PC-9 (cell line): ENCODE measurements around the gene GAL.

ENCODE experiments used
- EZH2 ChIP-seq: fragments of 200-600 bp; sonication (generic); IDR thresholded peaks from 2 replicates; pipeline ENCODE4 v1.8.0; 2017; ENCODE audit warnings: antibody characterized with exemption, low read depth
- TF ChIP-seq, protein P1 (sequence below): fragments of 200-600 bp; sonication (generic); conservative IDR thresholded peaks from 2 replicates; pipeline ENCODE4 v1.6.1; 2017; ENCODE audit warnings: mixed run types, antibody characterized with exemption, mild to moderate bottlenecking, moderate library complexity

DNA sequence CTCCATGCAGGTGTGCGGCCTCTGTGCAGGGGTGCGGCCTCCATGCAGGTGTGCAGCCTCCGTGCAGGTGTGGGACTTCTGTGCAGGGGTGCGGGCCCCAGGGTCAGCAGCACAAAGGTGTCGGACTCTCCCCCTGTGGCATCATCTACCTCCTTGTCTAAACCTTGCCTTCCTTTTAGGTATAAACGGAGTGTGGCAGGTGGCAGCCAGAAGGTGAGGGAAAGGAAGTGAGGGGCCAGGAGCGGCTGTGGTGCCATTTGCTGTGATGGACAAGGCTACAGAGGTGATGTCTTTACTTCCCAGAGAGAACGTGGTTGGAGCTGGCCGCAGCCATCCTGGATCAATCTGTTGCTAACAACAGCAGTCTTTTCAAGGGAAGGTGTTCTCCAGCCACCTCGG is 9.1 kb downstream of the GAL start:
- TF ChIP-seq, protein P1, sequence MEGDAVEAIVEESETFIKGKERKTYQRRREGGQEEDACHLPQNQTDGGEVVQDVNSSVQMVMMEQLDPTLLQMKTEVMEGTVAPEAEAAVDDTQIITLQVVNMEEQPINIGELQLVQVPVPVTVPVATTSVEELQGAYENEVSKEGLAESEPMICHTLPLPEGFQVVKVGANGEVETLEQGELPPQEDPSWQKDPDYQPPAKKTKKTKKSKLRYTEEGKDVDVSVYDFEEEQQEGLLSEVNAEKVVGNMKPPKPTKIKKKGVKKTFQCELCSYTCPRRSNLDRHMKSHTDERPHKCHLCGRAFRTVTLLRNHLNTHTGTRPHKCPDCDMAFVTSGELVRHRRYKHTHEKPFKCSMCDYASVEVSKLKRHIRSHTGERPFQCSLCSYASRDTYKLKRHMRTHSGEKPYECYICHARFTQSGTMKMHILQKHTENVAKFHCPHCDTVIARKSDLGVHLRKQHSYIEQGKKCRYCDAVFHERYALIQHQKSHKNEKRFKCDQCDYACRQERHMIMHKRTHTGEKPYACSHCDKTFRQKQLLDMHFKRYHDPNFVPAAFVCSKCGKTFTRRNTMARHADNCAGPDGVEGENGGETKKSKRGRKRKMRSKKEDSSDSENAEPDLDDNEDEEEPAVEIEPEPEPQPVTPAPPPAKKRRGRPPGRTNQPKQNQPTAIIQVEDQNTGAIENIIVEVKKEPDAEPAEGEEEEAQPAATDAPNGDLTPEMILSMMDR = no peak
- TF ChIP-seq EZH2 = no peak
